G401.6 (cell line): ENCODE results near the gene SCN1B.
A peak's percentile ranks its signal among the peaks of the same experiment; 100 is the strongest.
"Not testable (repeated sequence)": the region's sequence is repeated elsewhere in the genome, so short reads cannot be mapped to it uniquely, and the experiment has no call there.

Source experiments
- FAIRE-seq: peaks from 2 replicates; lab custom pipeline; 2012; peaks lifted over from hg19 to GRCh38; lab: Jason Lieb, UNC

Gene SCN1B

DNA sequence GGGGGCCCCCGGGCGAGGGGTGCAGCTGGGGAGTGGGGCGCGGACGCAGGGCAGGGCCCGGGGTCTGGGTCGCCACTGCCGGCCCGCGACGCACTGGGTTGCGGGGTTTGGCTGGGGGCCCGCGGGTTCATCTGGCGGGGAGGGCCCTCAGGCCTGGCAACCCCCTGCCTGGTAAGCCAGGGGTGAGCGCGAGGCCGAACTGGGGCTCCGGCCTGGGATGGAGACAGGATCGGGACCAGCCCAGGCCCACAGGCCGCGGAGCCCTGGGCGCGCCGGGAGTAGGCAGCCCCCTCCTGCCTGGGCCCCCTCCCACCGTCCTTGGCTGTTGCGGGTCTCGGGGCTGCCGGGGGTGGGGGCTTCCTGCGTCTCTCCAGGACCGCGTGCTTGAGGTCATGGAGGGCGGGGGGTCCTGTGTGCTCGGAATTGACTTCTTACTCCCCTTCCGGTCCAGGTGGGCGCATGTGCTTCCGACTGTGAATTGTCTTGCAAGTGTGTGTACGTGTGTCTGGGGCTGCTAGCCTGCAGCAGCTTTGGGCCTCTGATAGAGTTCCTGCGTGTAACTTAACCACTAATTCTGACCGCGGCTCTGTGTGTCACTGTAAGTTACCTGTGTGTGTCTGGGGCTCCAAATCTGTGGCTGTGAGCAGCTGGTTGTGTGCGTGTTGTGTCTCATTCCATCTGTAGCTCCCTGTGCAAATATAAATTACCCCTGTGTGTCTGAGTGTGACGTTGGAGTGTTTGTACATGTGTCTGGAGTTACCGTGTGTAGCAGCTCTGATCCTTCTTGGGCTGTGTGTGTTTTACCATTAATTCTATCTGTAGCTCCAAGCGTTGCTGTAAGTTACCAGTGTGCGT is 29.4 kb upstream of the SCN1B start:
- FAIRE-seq, result no peak

DNA sequence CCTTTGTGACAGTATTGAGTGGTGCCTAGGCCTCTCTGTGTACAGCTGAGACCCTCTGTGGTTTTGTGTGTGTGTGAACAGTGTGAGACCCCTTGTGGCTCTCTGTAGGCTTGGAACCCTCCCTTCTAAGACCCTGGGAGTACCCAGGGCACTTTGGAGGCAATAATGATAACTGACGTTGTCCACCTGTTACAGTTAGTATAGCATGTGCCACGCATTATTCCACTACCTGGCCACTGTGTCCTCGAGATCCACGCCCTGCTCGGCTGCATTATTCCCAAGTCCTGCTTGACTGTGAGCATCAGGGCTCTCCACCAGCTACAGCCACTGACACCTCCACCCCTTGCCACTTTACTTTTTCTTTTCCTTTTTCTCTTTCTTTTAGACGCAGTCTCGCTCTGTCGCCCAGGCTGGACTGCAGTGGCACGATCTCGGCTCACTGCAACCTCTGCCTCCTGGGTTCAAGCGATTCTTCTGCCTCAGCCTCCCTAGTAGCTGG is 28.2 kb upstream of the SCN1B start:
- no peak for FAIRE-seq

- no peak for FAIRE-seq
Measured at GRCh38 chr19:35004517-35005255, 25.6 kb upstream of the SCN1B start.

GRCh38 chr19:35005256-35005977 is 24.9 kb upstream of the SCN1B start:
- no peak for FAIRE-seq

GRCh38 chr19:35006007-35006341 is 24.3 kb upstream of the SCN1B start:
- FAIRE-seq, result not testable (repeated sequence)

- no peak for FAIRE-seq
Measured at GRCh38 chr19:35006342-35006998, 23.8 kb upstream of the SCN1B start.

GRCh38 chr19:35006999-35007365 is 23.3 kb upstream of the SCN1B start:
- FAIRE-seq, result no peak

DNA sequence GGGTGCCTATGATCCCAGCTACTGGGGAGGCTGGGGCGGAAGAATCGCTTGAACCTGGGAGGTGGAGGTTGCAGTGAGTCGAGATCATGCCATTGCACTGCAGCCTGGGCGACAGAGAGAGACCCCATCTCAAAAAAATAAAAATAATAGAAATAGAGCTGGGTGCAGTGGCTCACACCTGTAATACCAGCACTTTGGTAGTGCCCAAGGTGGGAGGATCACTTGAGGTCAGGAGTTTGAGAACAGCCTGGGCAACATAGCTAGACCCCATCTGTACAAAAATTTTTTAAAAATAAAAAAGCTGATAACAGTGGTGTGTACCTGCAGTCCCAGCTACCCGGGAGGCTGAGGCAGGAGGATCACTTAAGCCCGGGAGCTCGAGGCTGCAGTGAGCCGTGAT is 22.8 kb upstream of the SCN1B start:
- FAIRE-seq, result not testable (repeated sequence)

DNA sequence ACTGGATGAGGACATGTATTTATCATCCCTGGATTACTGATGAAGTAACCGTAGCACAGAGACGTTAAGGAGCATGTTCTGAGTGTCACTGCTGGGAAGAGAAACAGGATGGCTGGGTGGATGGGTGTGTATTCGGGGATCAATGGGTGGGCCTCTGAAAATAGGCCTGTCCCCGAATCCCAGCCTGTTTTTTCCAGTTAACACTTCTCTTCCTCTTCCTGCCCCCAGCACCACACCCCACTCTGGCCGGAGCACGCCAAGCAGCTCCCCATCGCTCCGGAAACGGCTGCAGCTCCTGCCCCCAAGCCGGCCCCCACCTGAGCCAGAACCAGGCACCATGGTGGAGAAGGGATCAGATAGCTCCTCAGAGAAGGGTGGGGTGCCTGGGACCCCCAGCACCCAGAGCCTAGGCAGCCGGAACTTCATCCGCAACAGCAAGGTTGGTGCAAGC is 21.4 kb upstream of the SCN1B start:
- FAIRE-seq, result no peak

DNA sequence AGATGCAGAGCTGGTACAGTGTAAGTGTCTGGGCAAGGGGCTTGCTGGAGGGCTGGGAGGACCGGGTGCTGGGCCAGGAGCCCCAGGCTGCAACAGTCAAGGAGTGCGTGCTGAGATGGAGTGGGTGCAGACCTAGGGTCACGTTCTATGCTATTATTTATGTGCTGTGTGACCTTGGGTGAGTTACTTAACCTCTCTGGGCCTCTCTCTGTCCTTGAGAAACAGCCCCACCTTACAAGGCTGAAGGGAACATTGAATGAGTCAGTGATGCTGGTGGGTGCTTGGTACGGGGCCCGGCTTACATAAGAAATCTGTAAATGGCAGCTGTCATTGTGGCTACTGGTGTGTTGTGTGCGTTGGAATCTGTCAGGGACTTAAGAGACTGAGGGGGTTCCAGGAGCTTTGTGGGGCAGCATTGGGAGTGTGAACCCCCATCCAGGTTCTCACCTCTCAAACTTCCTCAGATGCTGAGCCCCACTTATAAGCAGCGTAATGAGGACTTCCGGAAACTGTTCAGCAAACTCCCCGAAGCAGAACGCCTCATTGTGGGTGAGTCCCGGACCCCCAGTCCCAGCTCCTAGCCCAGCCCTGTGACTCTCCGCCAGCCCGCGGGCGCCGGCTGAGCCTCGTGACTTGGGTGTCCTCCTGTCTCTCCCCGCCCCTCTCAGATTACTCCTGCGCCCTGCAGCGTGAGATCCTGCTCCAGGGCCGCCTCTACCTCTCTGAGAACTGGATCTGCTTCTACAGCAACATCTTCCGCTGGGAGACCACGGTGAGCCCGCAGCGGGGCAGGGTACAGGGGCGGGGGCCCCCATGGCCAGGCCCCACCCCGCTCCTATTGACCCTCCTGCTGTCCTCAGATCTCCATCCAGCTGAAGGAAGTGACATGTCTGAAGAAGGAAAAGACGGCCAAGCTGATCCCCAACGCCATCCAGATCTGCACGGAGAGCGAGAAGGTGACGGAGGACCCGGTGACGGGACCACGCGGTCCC is 20.6 kb upstream of the SCN1B start:
- no peak for FAIRE-seq

DNA sequence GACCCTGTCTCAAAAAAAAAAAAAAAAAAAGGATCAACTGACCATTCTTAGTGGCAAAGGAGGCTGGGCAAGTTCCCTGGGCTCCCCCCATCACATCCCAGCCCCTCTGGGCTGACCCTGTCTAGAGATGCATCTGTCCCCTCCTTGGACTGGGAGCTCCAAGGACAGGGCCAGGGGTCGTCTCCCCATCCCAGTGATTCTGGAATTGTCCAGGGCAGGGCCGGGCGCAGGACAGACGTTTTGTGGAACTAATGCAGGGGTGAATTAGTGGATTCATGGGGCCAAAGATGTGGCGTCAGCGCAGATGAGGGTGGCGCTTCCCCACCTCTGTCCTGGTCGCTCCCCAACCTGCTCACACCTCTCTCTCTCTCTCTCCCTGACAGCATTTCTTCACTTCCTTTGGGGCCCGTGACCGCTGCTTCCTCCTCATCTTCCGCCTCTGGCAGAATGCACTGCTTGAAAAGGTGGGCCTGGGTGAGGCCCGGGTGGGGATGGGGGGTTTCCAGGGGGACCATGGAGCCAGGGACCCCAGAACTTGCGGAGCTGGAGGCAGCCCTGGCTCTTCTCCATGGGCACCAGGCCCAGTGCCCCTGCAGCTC is 19.1 kb upstream of the SCN1B start:
- no peak for FAIRE-seq

- FAIRE-seq, result no peak
Measured at GRCh38 chr19:35011737-35012682, 18.3 kb upstream of the SCN1B start.

DNA sequence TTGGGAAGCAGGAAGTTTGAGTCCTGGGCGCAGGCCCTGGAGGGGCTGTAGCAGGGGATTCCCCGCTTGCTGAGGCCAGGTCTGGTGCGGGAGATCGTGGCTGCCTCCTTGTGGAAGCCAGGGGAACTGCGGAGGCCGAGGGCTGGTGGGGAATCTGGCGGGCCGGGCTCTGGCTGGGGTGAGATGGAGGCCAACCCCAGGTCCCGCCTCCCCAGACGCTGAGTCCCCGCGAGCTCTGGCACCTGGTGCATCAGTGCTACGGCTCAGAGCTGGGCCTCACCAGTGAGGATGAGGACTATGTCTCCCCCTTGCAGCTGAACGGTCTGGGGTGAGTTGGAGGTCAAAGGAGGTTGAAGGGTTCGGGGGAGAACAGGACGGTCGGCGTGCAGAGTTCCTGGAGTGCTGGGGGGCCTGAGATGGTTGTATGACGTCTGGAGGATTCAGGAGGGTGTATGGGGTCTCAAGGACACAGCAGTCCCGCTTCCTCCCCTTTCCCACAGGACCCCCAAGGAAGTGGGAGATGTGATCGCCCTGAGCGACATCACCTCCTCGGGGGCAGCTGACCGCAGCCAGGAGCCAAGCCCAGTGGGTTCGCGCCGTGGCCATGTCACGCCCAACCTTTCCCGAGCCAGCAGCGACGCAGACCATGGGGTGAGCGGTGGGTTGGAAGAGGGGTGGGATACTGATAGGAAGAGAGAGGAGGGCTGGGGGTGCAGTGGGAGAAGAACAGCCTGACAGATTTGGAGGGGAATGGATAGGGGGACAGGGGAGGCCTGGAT is 17.0 kb upstream of the SCN1B start:
- FAIRE-seq, result peak; percentile 59

- no peak for FAIRE-seq
Measured at GRCh38 chr19:35013820-35014754, 16.2 kb upstream of the SCN1B start.

DNA sequence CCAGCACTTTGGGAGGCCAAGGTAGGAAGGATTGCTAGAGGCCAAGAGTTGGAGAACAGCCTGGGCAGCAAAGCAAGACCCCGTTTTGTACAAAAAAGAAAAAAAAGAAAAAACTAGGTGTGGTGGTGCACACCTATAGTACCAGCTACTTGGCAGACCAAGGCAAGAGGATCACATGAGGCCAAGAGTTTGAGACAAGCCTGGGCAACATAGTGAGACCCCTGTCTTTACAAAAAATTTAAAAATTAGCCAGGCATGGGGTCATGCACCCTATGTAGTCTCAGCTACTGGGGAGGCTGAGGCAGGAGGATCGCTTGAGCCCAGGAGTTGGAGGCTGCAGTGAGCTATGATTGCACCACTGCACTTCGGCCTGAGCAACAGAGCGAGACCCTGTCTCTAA is 15.5 kb upstream of the SCN1B start:
- FAIRE-seq, result not testable (repeated sequence)

- no peak for FAIRE-seq
Measured at GRCh38 chr19:35015270-35015953, 14.9 kb upstream of the SCN1B start.

- no peak for FAIRE-seq
Measured at GRCh38 chr19:35015954-35016351, 14.3 kb upstream of the SCN1B start.
